Activated CD8-positive, alpha-beta T cell treated with anti-CD3 and anti-CD28 coated beads for 36 hours (primary cell): ENCODE measurements around the gene LATS1. TPM values are rescaled to one million over a fixed set of nuclear protein-coding genes. Genes with fewer than 3 reads are reported as not detected.
A peak's percentile ranks its signal among the peaks of the same experiment; 100 is the strongest.

Experiments used
- ATAC-seq: fragments of 200-7000 bp; cut with Tn5 transposase; one replicate; pipeline ENCODE4 v1.10.0; 2021; ENCODE audit warnings: mild to moderate bottlenecking, moderate library complexity
- CTCF ChIA-PET: fragments of 350-600 bp; sonication (Branson Sonifier 250); formaldehyde crosslinking; loops from one replicate; lab custom pipeline; 2021; ENCODE audit warnings: antibody characterized with exemption; lab: Charles Lee
- POLR2A ChIA-PET: fragments of 350-600 bp; sonication (Branson Sonifier 250); formaldehyde crosslinking; loops from one replicate; lab custom pipeline; 2021; ENCODE audit warnings: antibody characterized with exemption; lab: Charles Lee
- DNase-seq: peaks from one replicate; pipeline ENCODE4 v3.0.0-alpha.2; 2020
- H3K27ac Mint-ChIP-seq: one replicate; pipeline ENCODE4 v1.8.0; 2021; ENCODE audit warnings: mild to moderate bottlenecking, mixed read lengths
- H3K27me3 Mint-ChIP-seq: one replicate; pipeline ENCODE4 v1.8.0; 2021; ENCODE audit warnings: mixed read lengths
- H3K36me3 Mint-ChIP-seq: one replicate; pipeline ENCODE4 v1.8.0; 2021; ENCODE audit warnings: low read depth, mixed read lengths
- H3K4me1 Mint-ChIP-seq: one replicate; pipeline ENCODE4 v1.8.0; 2021; ENCODE audit warnings: low read depth, mixed read lengths
- H3K4me3 Mint-ChIP-seq: one replicate; pipeline ENCODE4 v1.8.0; 2021; ENCODE audit warnings: mild to moderate bottlenecking, moderate library complexity, mixed read lengths
- H3K9me3 Mint-ChIP-seq: one replicate; pipeline ENCODE4 v1.8.0; 2021; ENCODE audit warnings: mixed read lengths
- CTCF ChIP-seq: fragments of 200-600 bp; IDR thresholded peaks from one replicate; pipeline ENCODE4 v1.8.0; 2022; ENCODE audit warnings: antibody characterized with exemption, mild to moderate bottlenecking
- intact Hi-C: fragments of 100-400 bp; cut with micrococcal nuclease; formaldehyde crosslinking; loops from one replicate; pipeline ENCODE4 v1.10.0; 2022
- total RNA-seq, 2 experiments: library from RNA; stranded (reverse); gene quantifications; one replicate each; pipeline ENCODE4 v1.2.3, GENCODE V29; 2021

The LATS1 gene
- total RNA-seq, 2 experiments from 2014 or later, result 21.1 to 21.2 TPM

DNA sequence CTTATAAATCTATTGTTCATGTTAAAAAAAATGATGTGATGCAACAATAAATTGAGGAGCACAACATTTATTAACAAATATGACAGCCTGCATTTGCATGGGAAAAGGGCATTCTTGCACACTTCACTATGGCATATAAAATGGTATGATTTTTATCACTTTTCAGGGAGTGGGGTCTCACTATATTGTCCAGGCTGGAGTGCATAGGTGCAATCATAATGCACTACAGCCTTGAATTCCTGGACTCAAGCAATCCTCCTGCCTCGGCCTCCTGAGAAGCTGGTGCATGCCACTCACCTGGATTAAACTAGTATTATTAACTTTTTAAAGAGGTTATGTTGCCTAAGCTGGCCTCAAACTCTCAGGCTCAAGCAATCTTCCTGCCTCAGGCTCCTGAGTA lies 17.0 kb upstream of the LATS1 start:
- Mint-ChIP-seq H3K4me3 (no peak overlapping the region), H3K27me3 (no peaks in the 10 kb centered on the region), H3K4me1 (no peaks in the 10 kb centered on the region), H3K9me3 (no peaks in the 10 kb centered on the region), H3K36me3 (peaks cover 28% of the 10 kb centered on the region), H3K27ac (no peak overlapping the region)
- intact Hi-C loops, result no loop called here
- ChIA-PET CTCF (interaction anchor here (0.6 kb wide), 1 partner anchor 337 kb away, joined by 3 read pairs; no protein-coding TSS in a partner anchor), POLR2A (interaction anchor here (0.8 to 1.7 kb wide), 2 partner anchors 11 to 16 kb away, joined by 3 to 6 read pairs; no protein-coding TSS in a partner anchor)
- TF ChIP-seq CTCF, result no peak
- DNase-seq, result no peak
- ATAC-seq, result no peak

DNA sequence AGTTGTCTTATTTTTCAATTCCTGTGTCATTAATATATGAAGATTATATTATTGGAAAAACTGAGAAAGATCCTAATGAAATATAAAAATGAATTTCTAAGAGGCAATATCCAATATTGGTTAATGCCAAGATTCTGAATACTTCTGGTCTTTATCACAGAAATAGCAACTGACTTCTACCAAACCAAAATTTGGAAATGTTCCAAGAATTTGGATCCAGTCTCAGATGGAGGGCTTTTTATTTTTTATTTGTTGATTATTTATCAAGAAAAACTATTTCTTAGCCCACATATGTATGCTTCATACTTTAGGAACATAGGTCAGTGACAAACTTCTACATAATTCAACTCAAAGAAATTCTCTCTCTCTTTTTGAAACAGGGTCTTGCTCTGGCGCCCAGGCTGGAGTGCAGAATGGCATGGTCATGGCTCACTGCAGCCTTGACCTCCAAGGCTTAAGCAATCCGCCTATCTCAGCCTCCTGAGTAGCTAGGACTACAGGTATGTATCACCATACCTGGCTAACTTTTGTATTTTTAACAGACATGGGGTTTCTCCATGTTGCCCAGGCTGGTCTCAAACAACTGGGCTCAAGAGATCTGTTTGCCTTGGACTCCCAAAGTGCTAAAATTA lies 15.3 kb upstream of the LATS1 start:
- H3K9me3 Mint-ChIP-seq, result no peaks in the 10 kb centered on the region
- no peak for DNase-seq
- H3K27ac Mint-ChIP-seq, result no peak overlapping the region
- CTCF ChIA-PET, result interaction anchor here (1.1 kb wide), 1 partner anchor 12 kb away, joined by 4 read pairs; no protein-coding TSS in a partner anchor
- no peaks in the 10 kb centered on the region for H3K27me3 Mint-ChIP-seq
- intact Hi-C loops, result no loop called here
- peaks cover 6% of the 10 kb centered on the region for H3K4me1 Mint-ChIP-seq
- no peak for TF ChIP-seq CTCF
- peaks cover 27% of the 10 kb centered on the region for H3K36me3 Mint-ChIP-seq
- ATAC-seq, result no peak
- POLR2A ChIA-PET, result interaction anchor here (1.2 kb wide), 1 partner anchor 15 kb away, joined by 3 read pairs; the partner anchor contains the start of gene LATS1
- no peak overlapping the region for H3K4me3 Mint-ChIP-seq

- no peak for ATAC-seq
- Mint-ChIP-seq H3K36me3 (peaks cover 31% of the 10 kb centered on the region), H3K9me3 (no peaks in the 10 kb centered on the region), H3K4me3 (no peak overlapping the region), H3K27me3 (no peaks in the 10 kb centered on the region), H3K4me1 (peaks cover 6% of the 10 kb centered on the region), H3K27ac (no peak overlapping the region)
- no peak for DNase-seq
- CTCF ChIA-PET, result interaction anchor here (0.7 kb wide), 1 partner anchor 60 kb away, joined by 3 read pairs; no protein-coding TSS in a partner anchor
- TF ChIP-seq CTCF, result no peak
- intact Hi-C loops, result no loop called here
- POLR2A ChIA-PET, result interaction anchor here (0.6 kb wide), 1 partner anchor 12 kb away, joined by 3 read pairs; no protein-coding TSS in a partner anchor
Measured at GRCh38 chr6:149729824-149730223, 11.9 kb upstream of the LATS1 start.

GRCh38 chr6:149728499-149729234 lies 10.8 kb upstream of the LATS1 start:
- H3K4me3 Mint-ChIP-seq, result no peak overlapping the region
- intact Hi-C loops, result no loop called here

More at GRCh38 chr6:149728499-149729234, 10.8 kb upstream of the LATS1 start:
- H3K27ac Mint-ChIP-seq, result peak overlapping the region; percentile 24
- no peak for TF ChIP-seq CTCF
- DNase-seq, result no peak
- H3K36me3 Mint-ChIP-seq, result peaks cover 34% of the 10 kb centered on the region
- ATAC-seq, result no peak
- peaks cover 9% of the 10 kb centered on the region for H3K4me1 Mint-ChIP-seq
- no peaks in the 10 kb centered on the region for H3K27me3 Mint-ChIP-seq
- H3K9me3 Mint-ChIP-seq, result no peaks in the 10 kb centered on the region
- POLR2A ChIA-PET, result no interaction called here
- CTCF ChIA-PET, result no interaction called here
